ENCODE measurements around the gene NKX2-3. TPM values are rescaled to one million over a fixed set of nuclear protein-coding genes. Genes with fewer than 3 reads are reported as not detected.

The NKX2-3 gene
- total and polyA plus RNA-seq, 2 donors: 0.05 to 0.09 TPM

DNA sequence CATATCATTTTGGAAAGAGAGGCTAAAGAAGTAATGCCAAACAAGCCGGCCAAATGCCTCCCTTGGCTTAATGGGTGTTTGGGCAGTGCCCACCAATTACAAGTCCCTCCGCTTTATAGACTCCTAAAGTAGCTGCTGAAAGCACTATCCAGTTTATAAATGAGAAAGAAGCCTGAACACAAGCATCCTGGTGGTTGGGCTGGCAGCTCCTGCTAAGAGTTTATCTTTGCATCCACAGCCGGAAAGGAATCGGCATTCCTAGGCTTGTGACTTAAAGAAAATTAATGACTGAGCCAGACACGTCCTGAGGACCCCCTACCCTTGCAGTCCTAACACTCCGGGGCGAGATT lies 13.1 kb upstream of the NKX2-3 start:
- WGBS: 56% methylated on average over 7 of the region's 7 CpGs
- DNase-seq (ENCODE audit: low read depth in 6 of 9, low spot score in 9 of 9): no peak
- Histone ChIP-seq H3K27me3 (ENCODE audit: control insufficient read depth in 2 of 2, insufficient read depth in 1 of 2, low read length in 1 of 2) (peaks cover 40 to 63% of the 10 kb centered on the region in 2 donors), H3K36me3 (ENCODE audit: control insufficient read depth in 2 of 2, insufficient read depth in 2 of 2, low read length in 1 of 2) (no peaks in the 10 kb centered on the region), H3K4me3 (ENCODE audit: low read length in 2 of 2) (no peak overlapping the region), H3K27ac (ENCODE audit: low read depth in 1 of 2, low read length in 1 of 2) (no peak overlapping the region), H3K9me3 (ENCODE audit: control insufficient read depth in 2 of 2, insufficient read depth in 1 of 2, low read length in 1 of 2) (no peaks in the 10 kb centered on the region), H3K4me1 (ENCODE audit: control insufficient read depth in 2 of 2, insufficient read depth in 2 of 2, low read length in 2 of 2) (peaks cover 0 to 2% of the 10 kb centered on the region in 2 donors)

- Histone ChIP-seq H3K27me3 (ENCODE audit: control insufficient read depth in 2 of 2, insufficient read depth in 1 of 2, low read length in 1 of 2) (peaks cover 42 to 66% of the 10 kb centered on the region in 2 donors), H3K4me1 (ENCODE audit: control insufficient read depth in 2 of 2, insufficient read depth in 2 of 2, low read length in 2 of 2) (peaks cover 0 to 2% of the 10 kb centered on the region in 2 donors), H3K36me3 (ENCODE audit: control insufficient read depth in 2 of 2, insufficient read depth in 2 of 2, low read length in 1 of 2) (no peaks in the 10 kb centered on the region), H3K9me3 (ENCODE audit: control insufficient read depth in 2 of 2, insufficient read depth in 1 of 2, low read length in 1 of 2) (no peaks in the 10 kb centered on the region), H3K27ac (ENCODE audit: low read depth in 1 of 2, low read length in 1 of 2) (no peak overlapping the region), H3K4me3 (ENCODE audit: low read length in 2 of 2) (no peak overlapping the region)
- DNase-seq (ENCODE audit: low read depth in 6 of 9, low spot score in 9 of 9): no peak
- 2% methylated on average over 48 of the region's 48 CpGs for WGBS
Measured at GRCh38 chr10:99520040-99520846, 12.5 kb upstream of the NKX2-3 start.

DNA sequence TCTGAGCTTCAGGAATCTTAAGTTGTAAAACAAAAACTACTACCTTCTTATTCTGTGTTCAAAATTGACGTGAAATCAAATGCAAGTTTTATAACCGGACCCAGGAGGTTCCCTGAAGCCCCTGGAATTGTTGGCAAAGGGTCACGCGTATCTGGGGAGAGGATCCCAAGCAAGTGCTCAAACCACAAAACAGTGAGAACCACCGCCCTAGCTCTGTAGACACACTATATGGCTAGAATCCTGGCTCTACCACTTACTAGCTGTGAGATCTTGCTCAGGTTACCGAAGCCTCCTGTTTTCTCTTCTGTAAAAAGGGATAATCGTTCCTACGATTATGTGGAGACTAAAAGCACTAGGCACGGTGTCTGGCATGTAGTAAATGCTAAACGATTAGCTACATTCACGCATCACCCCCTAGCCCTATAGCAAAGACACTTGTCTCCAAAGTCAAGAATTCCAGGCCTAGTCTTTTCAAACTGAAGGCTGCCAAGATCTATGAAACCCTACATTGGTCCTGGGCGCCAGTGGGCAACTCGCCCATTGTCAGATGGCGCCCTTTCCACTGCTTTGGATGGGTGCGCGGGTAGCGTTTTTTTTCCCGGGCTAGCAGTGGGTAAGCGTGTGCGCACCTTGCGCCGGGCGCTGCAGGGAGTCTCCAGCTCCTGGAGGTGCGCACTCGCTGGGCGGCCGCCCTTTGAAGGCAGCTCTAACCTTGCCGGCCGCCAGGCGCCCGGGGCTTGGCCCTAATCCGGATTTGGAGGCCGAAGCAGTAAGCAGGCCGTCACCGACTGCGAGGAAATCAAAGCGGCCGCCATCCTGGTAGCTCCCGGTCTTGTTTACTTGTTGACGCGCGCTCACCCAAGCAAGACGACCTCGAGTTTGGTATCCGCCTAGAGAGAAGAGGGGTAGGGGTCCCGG lies 11.6 kb upstream of the NKX2-3 start:
- peaks cover 42 to 71% of the 10 kb centered on the region in 2 donors for H3K27me3 ChIP-seq (ENCODE audit: control insufficient read depth in 2 of 2, insufficient read depth in 1 of 2, low read length in 1 of 2)
- no peaks in the 10 kb centered on the region for H3K9me3 ChIP-seq (ENCODE audit: control insufficient read depth in 2 of 2, insufficient read depth in 1 of 2, low read length in 1 of 2)
- no peaks in the 10 kb centered on the region for H3K36me3 ChIP-seq (ENCODE audit: control insufficient read depth in 2 of 2, insufficient read depth in 2 of 2, low read length in 1 of 2)
- DNase-seq (ENCODE audit: low read depth in 6 of 9, low spot score in 9 of 9): no peak
- 82% methylated on average over 46 of the region's 46 CpGs for WGBS
- no peak overlapping the region for H3K4me3 ChIP-seq (ENCODE audit: low read length in 2 of 2)
- H3K4me1 ChIP-seq (ENCODE audit: control insufficient read depth in 2 of 2, insufficient read depth in 2 of 2, low read length in 2 of 2): peaks cover 0 to 2% of the 10 kb centered on the region in 2 donors
- peak overlapping the region in 1 of 2 donors; percentile 11 for H3K27ac ChIP-seq (ENCODE audit: low read depth in 1 of 2, low read length in 1 of 2)

DNA sequence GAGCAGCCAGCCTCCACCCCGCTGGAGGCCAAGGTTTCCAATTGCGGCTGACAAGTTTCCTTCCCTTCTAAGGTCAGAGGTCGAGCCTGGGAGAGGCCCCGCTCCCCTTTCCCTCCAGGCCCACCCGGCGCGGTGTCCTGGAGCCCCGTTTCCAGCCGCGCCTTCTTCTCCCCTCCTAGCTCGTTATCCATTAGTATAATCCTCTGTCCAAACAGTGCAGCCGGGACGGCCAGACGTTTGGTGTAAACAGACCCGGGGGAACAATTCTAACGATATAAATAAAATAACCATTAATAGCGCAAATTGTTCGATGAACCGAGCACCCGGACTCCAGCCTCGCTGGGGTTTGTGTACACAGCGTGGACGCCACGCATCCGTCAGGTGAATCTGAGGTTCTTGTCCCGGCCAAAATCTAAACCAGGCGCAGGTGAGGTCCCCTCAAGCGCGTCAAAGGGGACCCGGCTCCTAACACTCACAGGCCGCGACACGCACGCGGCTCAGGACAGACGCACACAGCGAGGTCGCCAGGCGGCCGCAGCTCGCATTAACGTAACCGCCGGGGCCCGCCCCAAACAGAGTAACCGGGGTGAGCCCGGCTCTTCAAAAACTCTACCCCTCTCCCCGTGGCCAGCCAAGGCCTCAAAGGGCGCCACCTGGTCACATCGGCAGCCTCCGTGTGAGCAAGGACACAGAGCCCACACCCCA lies 10.8 kb upstream of the NKX2-3 start:
- peaks cover 0 to 2% of the 10 kb centered on the region in 2 donors for H3K4me1 ChIP-seq (ENCODE audit: control insufficient read depth in 2 of 2, insufficient read depth in 2 of 2, low read length in 2 of 2)
- H3K27me3 ChIP-seq (ENCODE audit: control insufficient read depth in 2 of 2, insufficient read depth in 1 of 2, low read length in 1 of 2): peaks cover 48 to 79% of the 10 kb centered on the region in 2 donors
- no peaks in the 10 kb centered on the region for H3K36me3 ChIP-seq (ENCODE audit: control insufficient read depth in 2 of 2, insufficient read depth in 2 of 2, low read length in 1 of 2)
- DNase-seq (ENCODE audit: low read depth in 6 of 9, low spot score in 9 of 9): no peak
- H3K27ac ChIP-seq (ENCODE audit: low read depth in 1 of 2, low read length in 1 of 2): no peak overlapping the region
- no peaks in the 10 kb centered on the region for H3K9me3 ChIP-seq (ENCODE audit: control insufficient read depth in 2 of 2, insufficient read depth in 1 of 2, low read length in 1 of 2)
- WGBS: 89% methylated on average over 51 of the region's 51 CpGs
- H3K4me3 ChIP-seq (ENCODE audit: low read length in 2 of 2): no peak overlapping the region

GRCh38 chr10:99522470-99523250 lies 10.1 kb upstream of the NKX2-3 start:
- Histone ChIP-seq H3K4me3 (ENCODE audit: low read length in 2 of 2) (no peak overlapping the region), H3K9me3 (ENCODE audit: control insufficient read depth in 2 of 2, insufficient read depth in 1 of 2, low read length in 1 of 2) (no peaks in the 10 kb centered on the region), H3K27ac (ENCODE audit: low read depth in 1 of 2, low read length in 1 of 2) (no peak overlapping the region), H3K4me1 (ENCODE audit: control insufficient read depth in 2 of 2, insufficient read depth in 2 of 2, low read length in 2 of 2) (peaks cover 0 to 2% of the 10 kb centered on the region in 2 donors), H3K27me3 (ENCODE audit: control insufficient read depth in 2 of 2, insufficient read depth in 1 of 2, low read length in 1 of 2) (peaks cover 56 to 87% of the 10 kb centered on the region in 2 donors), H3K36me3 (ENCODE audit: control insufficient read depth in 2 of 2, insufficient read depth in 2 of 2, low read length in 1 of 2) (no peaks in the 10 kb centered on the region)
- DNase-seq (ENCODE audit: low read depth in 6 of 9, low spot score in 9 of 9): no peak
- WGBS: 58% methylated on average over 35 of the region's 35 CpGs

- peaks cover 62 to 93% of the 10 kb centered on the region in 2 donors for H3K27me3 ChIP-seq (ENCODE audit: control insufficient read depth in 2 of 2, insufficient read depth in 1 of 2, low read length in 1 of 2)
- DNase-seq (ENCODE audit: low read depth in 6 of 9, low spot score in 9 of 9): no peak
- no peak overlapping the region for H3K27ac ChIP-seq (ENCODE audit: low read depth in 1 of 2, low read length in 1 of 2)
- peak overlapping the region in 1 of 2 donors; percentile 27 for H3K4me3 ChIP-seq (ENCODE audit: low read length in 2 of 2)
- H3K4me1 ChIP-seq (ENCODE audit: control insufficient read depth in 2 of 2, insufficient read depth in 2 of 2, low read length in 2 of 2): peaks cover 0 to 2% of the 10 kb centered on the region in 2 donors
- no peaks in the 10 kb centered on the region for H3K36me3 ChIP-seq (ENCODE audit: control insufficient read depth in 2 of 2, insufficient read depth in 2 of 2, low read length in 1 of 2)
- WGBS: 4% methylated on average over 25 of the region's 25 CpGs
- no peaks in the 10 kb centered on the region for H3K9me3 ChIP-seq (ENCODE audit: control insufficient read depth in 2 of 2, insufficient read depth in 1 of 2, low read length in 1 of 2)
Measured at GRCh38 chr10:99523251-99523773, 9.4 kb upstream of the NKX2-3 start.

DNA sequence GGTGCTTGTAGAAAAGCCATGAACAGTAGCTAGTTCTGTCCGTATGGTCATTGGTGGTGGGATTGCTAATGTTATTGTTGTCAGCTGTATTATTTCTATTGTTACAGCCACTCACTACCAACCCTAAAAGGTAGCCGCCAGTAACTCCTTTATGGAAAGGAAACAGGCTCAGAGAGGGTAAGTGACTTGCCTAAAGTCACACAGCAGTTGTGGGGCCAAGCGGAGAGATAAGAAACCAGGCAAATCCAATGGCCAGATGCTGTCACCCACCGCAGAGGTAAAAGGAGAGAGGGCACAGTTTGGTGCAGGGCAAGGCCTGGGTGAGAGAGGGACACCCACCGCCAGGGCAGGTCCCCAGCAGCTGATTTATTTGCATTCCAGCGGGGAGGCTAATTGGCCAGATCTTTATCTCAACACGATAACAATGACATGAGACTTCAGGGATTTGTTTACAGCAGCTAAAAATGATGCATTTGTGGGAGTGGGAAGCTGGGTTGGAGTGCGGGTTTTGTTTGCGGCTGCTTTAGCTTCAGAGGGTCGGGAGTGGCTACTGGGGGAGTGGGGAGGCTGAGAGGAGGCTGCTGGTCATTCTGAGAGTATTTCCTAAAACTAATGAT lies 8.6 kb upstream of the NKX2-3 start:
- Histone ChIP-seq H3K27me3 (ENCODE audit: control insufficient read depth in 2 of 2, insufficient read depth in 1 of 2, low read length in 1 of 2) (peaks cover 61 to 94% of the 10 kb centered on the region in 2 donors), H3K27ac (ENCODE audit: low read depth in 1 of 2, low read length in 1 of 2) (no peak overlapping the region), H3K9me3 (ENCODE audit: control insufficient read depth in 2 of 2, insufficient read depth in 1 of 2, low read length in 1 of 2) (no peaks in the 10 kb centered on the region), H3K4me1 (ENCODE audit: control insufficient read depth in 2 of 2, insufficient read depth in 2 of 2, low read length in 2 of 2) (peaks cover 0 to 2% of the 10 kb centered on the region in 2 donors), H3K36me3 (ENCODE audit: control insufficient read depth in 2 of 2, insufficient read depth in 2 of 2, low read length in 1 of 2) (no peaks in the 10 kb centered on the region), H3K4me3 (ENCODE audit: low read length in 2 of 2) (no peak overlapping the region)
- DNase-seq (ENCODE audit: low read depth in 6 of 9, low spot score in 9 of 9): no peak
- WGBS: 84% methylated on average over 10 of the region's 10 CpGs

Measured in thymus (tissue), 11 donors.